GM23248 (cell line): Measurements from ENCODE around the gene RAMACL. TPM values are rescaled to one million over a fixed set of nuclear protein-coding genes. Genes with fewer than 3 reads are reported as not detected.

ENCODE experiments used
- DNase-seq: peaks from one replicate; pipeline ENCODE4 v3.0.0-alpha.2; 2015
- H2AFZ ChIP-seq: fragments of 200-600 bp; sonication (generic); 2 replicates; pipeline ENCODE4 v1.6.1; 2016; ENCODE audit warnings: antibody characterized with exemption
- H3F3A ChIP-seq: fragments of 200-600 bp; sonication (generic); 2 replicates; pipeline ENCODE4 v1.6.1; 2016; ENCODE audit warnings: mild to moderate bottlenecking, antibody characterized with exemption, mixed run types; ENCODE audit not compliant: insufficient read depth
- H3K27ac ChIP-seq: fragments of 200-600 bp; sonication (generic); 2 replicates; pipeline ENCODE4 v1.5.1; 2016; ENCODE audit warnings: mild to moderate bottlenecking
- H3K27me3 ChIP-seq: fragments of 200-600 bp; sonication (generic); replicated peaks from 2 replicates; pipeline ENCODE4 v1.6.1; 2016; ENCODE audit warnings: mild to moderate bottlenecking; ENCODE audit not compliant: insufficient read depth
- H3K36me3 ChIP-seq: fragments of 200-600 bp; sonication (generic); 2 replicates; pipeline ENCODE4 v1.6.1; 2016; ENCODE audit warnings: low read depth, mild to moderate bottlenecking
- H3K4me1 ChIP-seq: fragments of 200-600 bp; sonication (generic); 2 replicates; pipeline ENCODE4 v1.6.1; 2016; ENCODE audit warnings: mild to moderate bottlenecking; ENCODE audit not compliant: insufficient read depth
- H3K4me2 ChIP-seq: fragments of 200-600 bp; sonication (generic); one replicate; pipeline ENCODE4 v1.6.1; 2016; ENCODE audit warnings: mild to moderate bottlenecking; ENCODE audit not compliant: unreplicated experiment
- H3K4me3 ChIP-seq: fragments of 200-600 bp; sonication (generic); 2 replicates; pipeline ENCODE4 v1.5.1; 2016; ENCODE audit warnings: mild to moderate bottlenecking
- H3K79me2 ChIP-seq: fragments of 200-600 bp; sonication (generic); 2 replicates; pipeline ENCODE4 v1.6.1; 2016; ENCODE audit warnings: mild to moderate bottlenecking; ENCODE audit not compliant: insufficient read depth
- H3K9ac ChIP-seq: fragments of 200-600 bp; sonication (generic); 2 replicates; pipeline ENCODE4 v1.6.1; 2016; ENCODE audit warnings: mild to moderate bottlenecking
- H3K9me2 ChIP-seq: fragments of 200-600 bp; sonication (generic); 2 replicates; pipeline ENCODE4 v1.6.1; 2016; ENCODE audit warnings: mixed run types, mild to moderate bottlenecking, moderate library complexity; ENCODE audit not compliant: insufficient read depth
- H3K9me3 ChIP-seq: fragments of 200-600 bp; sonication (generic); one replicate; pipeline ENCODE4 v1.6.1; 2017; ENCODE audit warnings: low read depth
- H4K20me1 ChIP-seq: fragments of 200-600 bp; sonication (generic); 2 replicates; pipeline ENCODE4 v1.6.0; 2016; ENCODE audit not compliant: insufficient read depth
- EZH2 ChIP-seq: fragments of 200-600 bp; sonication (generic); IDR thresholded peaks from 2 replicates; pipeline ENCODE4 v1.6.1; 2018; ENCODE audit warnings: antibody characterized with exemption, mild to moderate bottlenecking; ENCODE audit not compliant: insufficient read depth, poor library complexity, severe bottlenecking
- EZH2phosphoT487 ChIP-seq: fragments of 200-600 bp; sonication (generic); IDR thresholded peaks from 2 replicates; pipeline ENCODE4 v1.6.1; 2018; ENCODE audit warnings: antibody characterized with exemption, moderate library complexity, mild to moderate bottlenecking, low read depth; ENCODE audit not compliant: insufficient read depth
- WGBS, 2 experiments: methylation state at CpG; one replicate each; pipeline ENCODE4 v1.1.6; 2015 to 2017; ENCODE audit warnings: low lambda C conversion rate in 2 of 2, low coverage in 1 of 2; ENCODE audit errors: missing lambda C conversion rate in 2 of 2; 5-methylcytosine and 5-hydroxymethylcytosine counted together
- in situ Hi-C: fragments of 300-500 bp; cut with MboI; formaldehyde crosslinking; loops from 2 replicates; pipeline ENCODE4 v1.15.0; 2020
- polyA plus RNA-seq: library from polyadenylated mRNA; unstranded; fragments of >200 nt; fragmentation: Nextera tagmentation; extraction: Ambion mirVana; gene quantifications from 2 replicates; pipeline ENCODE4 v1.2.1, GENCODE V29; 2016
- total RNA-seq: library from RNA; depleted of rRNA; stranded (reverse); fragments of >200 nt; shearing (Covaris generic); gene quantifications from 2 replicates; pipeline ENCODE4 v1.2.3, GENCODE V29; 2014

The RAMACL gene
- total and polyA plus RNA-seq, 2 experiments from 2014 or later, result 0.31 to 2.1 TPM

GRCh38 chr6:166611631-166612030 is 25.2 kb upstream of the RAMACL start:
- in situ Hi-C loops, result no loop called here

GRCh38 chr6:166610069-166610468 is 23.6 kb upstream of the RAMACL start:
- no peaks in the 10 kb centered on the region for H3K9me3 ChIP-seq
- H3K4me1 ChIP-seq, result peaks cover 13% of the 10 kb centered on the region
- no peak overlapping the region for H3K4me2 ChIP-seq
- no peaks in the 10 kb centered on the region for H3K36me3 ChIP-seq
- H3F3A ChIP-seq, result no peaks in the 10 kb centered on the region
- H3K79me2 ChIP-seq, result peaks cover 98% of the 10 kb centered on the region
- in situ Hi-C loops, result no loop called here
- no peaks in the 10 kb centered on the region for H3K9me2 ChIP-seq
- TF ChIP-seq EZH2phosphoT487, result no peak
- no peak for TF ChIP-seq EZH2
- no peak overlapping the region for H3K27ac ChIP-seq
- no peaks in the 10 kb centered on the region for H3K27me3 ChIP-seq
- H2AFZ ChIP-seq, result no peak overlapping the region
- DNase-seq, result no peak
- no peak overlapping the region for H3K4me3 ChIP-seq
- WGBS, 2 experiments, result 90 to 92% methylated on average over 9 of the region's 9 CpGs
- H3K9ac ChIP-seq, result no peak overlapping the region
- H4K20me1 ChIP-seq, result no peaks in the 10 kb centered on the region

More at GRCh38 chr6:166611631-166612030, 25.2 kb upstream of the RAMACL start:
- H3K79me2 ChIP-seq, result peaks cover 98% of the 10 kb centered on the region
- H3K36me3 ChIP-seq, result no peaks in the 10 kb centered on the region
- H3K4me2 ChIP-seq, result no peak overlapping the region
- H3K9ac ChIP-seq, result no peak overlapping the region
- no peaks in the 10 kb centered on the region for H4K20me1 ChIP-seq
- no peak for DNase-seq
- no peaks in the 10 kb centered on the region for H3K9me3 ChIP-seq
- H2AFZ ChIP-seq, result no peak overlapping the region
- no peaks in the 10 kb centered on the region for H3F3A ChIP-seq
- WGBS, 2 experiments, result 94 to 96% methylated on average over 4 of the region's 4 CpGs
- TF ChIP-seq EZH2 (no peak), EZH2phosphoT487 (no peak)
- H3K4me3 ChIP-seq, result no peak overlapping the region
- H3K4me1 ChIP-seq, result peaks cover 16% of the 10 kb centered on the region
- no peaks in the 10 kb centered on the region for H3K27me3 ChIP-seq
- no peak overlapping the region for H3K27ac ChIP-seq
- H3K9me2 ChIP-seq, result no peaks in the 10 kb centered on the region

DNA sequence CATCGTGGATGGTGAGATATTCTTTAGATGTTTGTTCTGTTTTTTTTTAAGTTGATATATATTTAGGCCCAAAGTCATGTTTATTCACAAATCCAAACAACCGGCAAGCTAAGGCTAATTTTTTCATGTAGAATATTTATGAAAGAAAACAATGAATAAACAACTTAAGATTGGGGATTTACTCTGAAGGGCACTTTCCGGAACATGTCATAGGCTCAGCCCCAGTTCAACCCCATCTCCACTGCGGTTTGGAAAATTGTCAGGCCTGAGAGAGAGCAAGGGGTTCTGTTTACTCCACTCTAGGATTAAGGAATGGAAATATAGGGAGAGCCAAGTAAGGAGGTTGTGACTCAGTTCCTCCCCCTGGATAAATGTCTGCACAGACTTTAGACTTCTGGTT is 22.3 kb upstream of the RAMACL start:
- H3F3A ChIP-seq, result no peaks in the 10 kb centered on the region
- TF ChIP-seq EZH2phosphoT487, result no peak
- no peak for TF ChIP-seq EZH2
- no peaks in the 10 kb centered on the region for H3K27me3 ChIP-seq
- H3K9me3 ChIP-seq, result no peaks in the 10 kb centered on the region
- no peak overlapping the region for H3K9ac ChIP-seq
- H3K4me3 ChIP-seq, result no peak overlapping the region
- peaks cover 98% of the 10 kb centered on the region for H3K79me2 ChIP-seq
- in situ Hi-C loops, result no loop called here
- H2AFZ ChIP-seq, result no peak overlapping the region
- WGBS, 2 experiments, result 79 to 84% methylated on average over 4 of the region's 4 CpGs
- peaks cover 9% of the 10 kb centered on the region; the same call in 1 of the 2 replicates for H3K4me1 ChIP-seq
- H3K36me3 ChIP-seq, result no peaks in the 10 kb centered on the region
- peak; percentile 45 for DNase-seq
- no peak overlapping the region for H3K4me2 ChIP-seq
- H4K20me1 ChIP-seq, result no peaks in the 10 kb centered on the region
- no peaks in the 10 kb centered on the region for H3K9me2 ChIP-seq
- no peak overlapping the region for H3K27ac ChIP-seq

- Histone ChIP-seq H3K79me2 (peaks cover 98% of the 10 kb centered on the region), H3K27ac (no peak overlapping the region), H4K20me1 (no peaks in the 10 kb centered on the region), H3K4me3 (no peak overlapping the region), H3K9ac (no peak overlapping the region), H3K9me2 (no peaks in the 10 kb centered on the region), H3F3A (0 out of 2 replicates have a peak, but pooled peaks cover 1% of the 10 kb centered on the region), H3K9me3 (no peaks in the 10 kb centered on the region), H2AFZ (no peak overlapping the region), H3K4me1 (peaks cover 14% of the 10 kb centered on the region; the same call in 1 of the 2 replicates), H3K27me3 (no peaks in the 10 kb centered on the region), H3K4me2 (no peak overlapping the region), H3K36me3 (no peaks in the 10 kb centered on the region)
- TF ChIP-seq EZH2phosphoT487 (no peak), EZH2 (no peak)
- 87% methylated on average over 6 of the region's 6 CpGs for WGBS, 2 experiments
- in situ Hi-C loops, result no loop called here
- no peak for DNase-seq
Observed at GRCh38 chr6:166605752-166606151, 19.3 kb upstream of the RAMACL start.

- H3K9me2 ChIP-seq, result no peaks in the 10 kb centered on the region
- no peak for TF ChIP-seq EZH2
- TF ChIP-seq EZH2phosphoT487, result no peak
- H3K79me2 ChIP-seq, result peaks cover 98% of the 10 kb centered on the region
- DNase-seq, result no peak
- H4K20me1 ChIP-seq, result no peaks in the 10 kb centered on the region
- H3K9ac ChIP-seq, result no peak overlapping the region
- 90% methylated on average over 6 of the region's 6 CpGs for WGBS, 2 experiments
- H3K27me3 ChIP-seq, result no peaks in the 10 kb centered on the region
- H3K4me1 ChIP-seq, result peaks cover 22% of the 10 kb centered on the region
- in situ Hi-C loops, result no loop called here
- H3F3A ChIP-seq, result 0 out of 2 replicates have a peak, but pooled peaks cover 9% of the 10 kb centered on the region
- no peak overlapping the region for H3K4me2 ChIP-seq
- H3K27ac ChIP-seq, result no peak overlapping the region
- H3K4me3 ChIP-seq, result no peak overlapping the region
- H3K9me3 ChIP-seq, result no peaks in the 10 kb centered on the region
- H2AFZ ChIP-seq, result no peak overlapping the region
- H3K36me3 ChIP-seq, result no peaks in the 10 kb centered on the region
Observed at GRCh38 chr6:166604911-166605310, 18.4 kb upstream of the RAMACL start.
